ENCODE data around the gene NTF3.

Gene NTF3

DNA sequence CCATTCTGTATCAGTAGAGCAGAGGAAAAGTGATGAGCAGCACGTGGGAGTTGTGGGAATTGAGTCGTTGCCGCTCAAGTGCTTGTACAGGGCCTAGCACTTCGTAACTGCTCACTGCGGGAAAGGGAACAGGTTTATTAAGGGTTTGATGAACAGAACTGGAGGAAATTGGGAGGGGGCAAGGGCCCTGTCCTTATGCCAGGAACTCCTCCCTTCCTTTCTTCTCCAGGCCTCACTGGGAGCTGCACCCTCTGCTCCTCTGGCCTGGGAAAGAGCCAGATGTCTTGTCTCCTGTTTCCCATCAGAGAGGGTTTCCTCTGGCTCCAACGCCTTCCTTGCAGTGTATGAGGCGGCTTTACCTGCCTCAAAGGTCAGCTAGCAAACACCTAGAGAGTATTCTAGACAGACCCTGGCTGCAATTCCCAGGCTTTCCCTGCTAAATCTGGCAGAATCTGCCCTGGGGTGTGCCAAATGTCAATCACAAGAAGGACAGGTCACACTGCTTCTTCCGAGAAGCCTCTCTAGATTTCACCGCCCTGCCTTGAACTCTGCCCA is 78.4 kb downstream of the NTF3 start:
- FAIRE-seq (no peak), DNase-seq (ENCODE audit: low spot score) (no peak)

DNA sequence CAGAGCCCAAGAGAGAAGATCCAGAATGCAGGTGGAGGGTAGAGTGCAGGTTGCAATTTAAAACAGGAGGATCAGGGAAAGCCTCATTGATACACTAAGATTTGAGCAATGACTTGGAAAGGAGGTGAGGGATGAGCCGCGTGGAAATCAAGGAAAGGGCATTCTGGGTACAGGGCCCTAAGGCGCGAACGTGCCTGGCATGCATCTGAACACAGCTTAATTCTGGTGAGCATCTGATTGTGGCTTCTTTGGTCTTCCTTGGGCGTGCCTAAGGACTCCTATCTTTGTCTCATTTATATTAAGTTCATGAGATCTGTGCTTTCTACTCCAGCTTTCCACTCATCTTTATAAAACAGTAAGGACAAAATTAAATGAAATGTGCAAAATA is 79.3 kb downstream of the NTF3 start:
- DNase-seq (ENCODE audit: low spot score) (no peak), FAIRE-seq (no peak)

DNA sequence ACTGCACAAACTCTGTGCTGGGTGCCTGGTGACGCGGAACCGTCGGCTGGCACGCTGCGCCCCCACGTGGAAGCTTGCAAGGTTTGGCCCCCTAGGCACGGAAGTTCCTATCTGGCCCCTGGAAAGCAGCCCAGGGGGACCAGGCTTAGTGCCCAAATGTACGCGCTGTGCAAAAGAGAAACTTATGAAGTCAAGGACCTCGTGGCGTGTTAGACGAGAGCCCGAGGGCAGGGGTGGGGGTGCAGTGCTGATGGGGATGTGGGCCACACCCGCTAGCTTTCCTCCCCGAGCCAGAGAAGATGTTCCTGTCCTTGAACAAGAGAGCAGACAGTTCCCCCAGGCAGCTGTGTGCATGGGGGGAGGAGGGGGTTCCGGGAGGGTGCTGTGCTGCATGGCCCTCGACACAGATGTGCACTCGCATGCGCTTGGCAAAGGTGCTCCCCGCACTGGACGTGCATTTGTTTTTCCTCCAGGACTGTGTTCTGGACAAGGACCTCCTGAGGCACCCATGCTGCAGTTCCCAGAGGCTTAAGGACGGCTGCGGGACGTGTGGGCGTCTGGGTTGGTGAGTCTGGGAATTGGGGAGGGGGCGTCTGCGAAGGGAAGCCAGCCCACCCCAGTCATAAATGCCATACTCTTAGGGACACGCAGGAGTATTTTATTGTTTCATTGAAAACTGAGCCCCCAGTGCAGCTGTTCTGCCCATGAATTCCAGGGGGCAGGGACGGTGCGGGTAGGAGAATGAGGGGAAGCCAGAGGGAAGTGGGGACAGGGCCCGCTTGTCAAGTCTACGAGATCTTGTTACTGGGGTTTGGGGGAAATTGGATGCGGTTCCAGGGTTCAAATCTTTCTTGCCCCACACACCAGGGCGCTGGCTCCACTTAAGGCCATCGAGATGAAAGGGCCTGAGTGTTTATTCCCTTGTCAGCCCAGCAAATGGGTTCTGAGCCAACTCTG is 80.0 kb downstream of the NTF3 start:
- DNase-seq (ENCODE audit: low spot score) (no peak), FAIRE-seq (no peak)

DNA sequence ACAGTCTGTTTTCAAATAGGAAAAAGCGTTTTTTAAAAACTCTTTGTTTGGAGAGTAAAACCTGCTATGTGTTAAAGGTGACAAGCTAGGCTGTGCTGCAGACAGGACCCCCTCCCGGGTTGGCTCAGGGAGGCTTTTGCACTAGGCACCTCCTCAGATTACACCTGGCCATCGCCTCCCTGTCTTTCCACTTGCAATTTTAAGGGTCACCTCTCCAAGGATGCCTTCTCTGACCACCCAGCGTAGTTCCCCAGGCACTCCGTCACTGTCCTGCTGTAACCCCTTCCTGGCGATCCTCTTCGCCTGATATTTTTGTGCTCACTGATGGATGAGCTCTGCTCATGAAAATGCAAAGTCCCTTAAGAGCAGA is 80.7 kb downstream of the NTF3 start:
- no peak for FAIRE-seq
- no peak for DNase-seq (ENCODE audit: low spot score)

DNA sequence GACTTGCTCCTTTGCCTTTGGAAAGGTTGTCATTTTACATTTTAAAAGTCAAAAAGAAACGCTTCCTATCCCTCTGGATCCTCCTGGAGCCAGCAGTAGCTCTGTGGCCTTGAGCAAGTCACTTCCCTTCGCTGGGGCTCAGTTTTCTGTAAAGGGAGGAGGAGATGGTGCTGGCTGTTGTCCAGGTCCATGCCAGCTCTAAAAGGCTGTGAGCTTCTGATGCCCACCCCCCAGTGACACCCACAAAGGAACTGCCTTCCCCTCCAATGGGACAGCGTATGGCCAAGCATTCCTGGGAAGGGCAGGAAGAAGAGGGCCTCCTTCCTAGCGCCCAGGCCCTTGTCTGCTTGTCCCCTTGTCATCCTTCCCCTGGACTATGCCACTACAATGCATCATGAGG is 81.5 kb downstream of the NTF3 start:
- no peak for DNase-seq (ENCODE audit: low spot score)
- FAIRE-seq, result no peak

DNA sequence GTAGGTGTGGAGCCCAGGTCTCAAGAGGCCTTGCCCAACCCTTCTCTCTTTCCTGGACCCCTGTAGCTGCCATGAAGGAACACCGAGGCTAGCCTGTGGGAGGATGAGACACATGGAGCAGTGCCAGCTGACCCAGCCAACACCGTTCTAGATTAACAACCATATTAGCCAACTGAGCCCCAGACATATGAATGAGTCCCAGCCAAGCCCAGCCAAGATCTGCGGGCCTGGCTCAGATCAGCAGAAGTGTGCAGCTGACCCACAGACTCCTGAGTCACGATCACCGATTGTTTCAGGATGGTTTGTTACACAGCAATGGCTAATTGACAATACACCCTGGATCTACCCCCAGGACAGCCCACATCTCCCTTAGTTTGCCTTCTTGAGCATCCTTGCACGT is 82.1 kb downstream of the NTF3 start:
- no peak for FAIRE-seq
- no peak for DNase-seq (ENCODE audit: low spot score)

DNA sequence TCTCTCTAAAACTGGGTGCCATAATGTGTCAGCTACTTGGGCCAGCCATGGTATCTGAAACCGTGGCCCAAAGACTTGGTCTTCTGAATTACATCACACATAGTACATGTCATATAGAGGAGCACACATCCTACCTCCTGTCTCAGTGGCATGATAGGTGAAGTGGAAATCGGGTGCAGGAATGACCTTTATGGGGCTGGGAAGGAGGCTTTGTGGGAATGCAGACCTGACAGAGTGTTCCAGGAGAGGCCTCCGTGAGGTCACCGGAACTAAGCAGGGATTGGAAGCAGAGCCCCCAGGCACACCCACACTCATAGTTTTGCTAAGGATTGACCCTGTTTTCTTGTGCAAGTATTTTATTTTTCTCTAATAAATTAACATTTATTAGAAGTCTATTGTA is 82.6 kb downstream of the NTF3 start:
- no peak for FAIRE-seq
- no peak for DNase-seq (ENCODE audit: low spot score)

DNA sequence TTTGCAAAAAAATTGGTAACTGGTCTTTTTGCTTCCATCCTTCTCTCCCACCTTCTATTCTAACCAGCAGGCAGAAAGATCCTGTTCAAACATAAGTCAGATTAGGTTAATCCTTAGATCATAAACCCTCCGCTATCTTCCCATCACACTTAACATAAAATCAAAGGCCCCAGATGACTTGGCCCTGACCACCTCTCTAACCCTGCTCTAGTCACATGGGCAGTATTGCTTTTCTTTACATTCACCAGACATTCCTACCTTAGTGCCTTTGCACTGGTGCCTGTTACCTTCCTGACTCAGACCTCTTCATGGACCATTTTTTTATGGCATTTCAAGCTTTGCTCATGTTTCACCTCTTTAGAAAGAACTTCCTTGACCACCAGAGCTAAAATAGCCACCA is 83.5 kb downstream of the NTF3 start:
- DNase-seq (ENCODE audit: low spot score), result no peak
- no peak for FAIRE-seq

DNA sequence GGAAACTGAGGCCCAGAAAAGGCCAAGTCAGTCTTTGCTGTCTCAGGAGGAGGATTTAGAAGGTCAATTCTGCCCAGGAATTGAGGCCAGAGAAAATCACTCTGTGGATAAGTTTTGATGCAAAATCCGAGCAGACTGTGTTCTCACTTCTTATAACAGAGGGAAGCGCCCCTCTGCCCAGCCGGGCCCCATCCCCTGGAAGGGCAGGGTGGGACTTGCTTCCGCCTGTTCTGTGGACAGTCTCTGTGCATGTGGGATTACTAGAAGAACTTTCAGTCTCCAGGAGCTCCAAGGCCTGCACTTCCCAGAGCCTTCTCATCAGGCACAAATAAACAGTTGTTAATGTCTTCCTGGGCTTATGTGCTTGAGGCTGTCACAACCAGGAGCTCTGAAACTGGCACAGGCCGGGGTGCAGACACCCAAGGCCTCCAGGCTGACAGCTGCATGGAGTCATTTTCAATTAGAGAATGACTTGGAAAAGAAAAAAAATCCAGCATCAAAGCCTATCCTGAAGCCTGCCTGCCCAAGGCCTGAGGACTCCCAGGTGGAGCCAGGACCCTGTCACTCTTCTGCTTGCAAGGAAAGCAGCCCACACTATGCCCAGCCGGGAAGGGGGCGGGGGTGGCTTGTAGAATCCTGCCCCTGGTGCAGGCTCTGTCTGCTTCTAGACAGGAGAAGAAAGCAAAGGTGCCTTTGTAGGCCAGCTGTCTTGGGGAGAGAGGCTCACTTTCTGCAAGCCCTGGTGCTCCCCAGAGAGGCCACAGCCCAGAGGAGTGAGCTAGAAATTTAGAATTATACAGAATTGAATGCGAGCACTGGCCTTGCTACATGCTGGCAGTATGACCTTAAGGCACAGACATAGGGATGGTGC is 84.7 kb downstream of the NTF3 start:
- FAIRE-seq (no peak), DNase-seq (ENCODE audit: low spot score) (no peak)

DNA sequence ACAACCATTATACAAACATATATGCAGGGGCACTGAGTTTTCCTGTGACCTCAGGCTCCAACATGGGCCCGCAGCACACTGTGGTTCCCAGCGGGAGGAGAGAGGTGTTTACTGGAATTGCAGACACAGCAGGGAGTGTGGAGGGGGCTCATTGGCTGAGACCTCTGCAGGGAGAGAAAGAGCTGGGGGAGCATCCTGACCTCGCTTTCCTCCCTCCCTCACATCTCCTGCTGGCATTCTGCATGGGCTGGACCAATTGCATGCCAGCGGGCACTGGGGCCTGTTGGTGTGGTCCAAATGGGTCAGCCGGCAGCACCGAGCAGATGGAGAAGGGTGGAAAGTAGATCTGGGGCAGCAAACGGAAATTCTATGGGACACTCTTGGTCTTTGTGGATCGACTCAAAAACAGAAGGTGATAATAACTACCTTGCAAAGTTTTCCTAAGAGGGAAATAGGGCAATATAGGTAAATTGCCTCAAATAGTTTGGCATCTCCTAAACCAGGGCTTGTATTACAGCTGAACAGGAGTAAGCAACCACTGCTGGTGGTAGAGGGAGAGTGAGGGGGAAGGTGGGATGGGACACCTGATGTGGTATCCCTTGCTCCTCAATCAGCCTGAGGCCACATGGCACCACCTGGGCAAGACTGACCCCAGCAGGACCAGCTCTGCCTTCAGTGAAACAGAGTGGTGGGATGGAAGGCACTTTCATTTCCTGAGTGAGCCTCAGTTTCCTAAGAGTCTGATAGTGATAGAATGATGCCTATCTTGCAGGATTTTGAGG is 86.9 kb downstream of the NTF3 start:
- DNase-seq (ENCODE audit: low spot score), result no peak
- FAIRE-seq, result no peak

DNA sequence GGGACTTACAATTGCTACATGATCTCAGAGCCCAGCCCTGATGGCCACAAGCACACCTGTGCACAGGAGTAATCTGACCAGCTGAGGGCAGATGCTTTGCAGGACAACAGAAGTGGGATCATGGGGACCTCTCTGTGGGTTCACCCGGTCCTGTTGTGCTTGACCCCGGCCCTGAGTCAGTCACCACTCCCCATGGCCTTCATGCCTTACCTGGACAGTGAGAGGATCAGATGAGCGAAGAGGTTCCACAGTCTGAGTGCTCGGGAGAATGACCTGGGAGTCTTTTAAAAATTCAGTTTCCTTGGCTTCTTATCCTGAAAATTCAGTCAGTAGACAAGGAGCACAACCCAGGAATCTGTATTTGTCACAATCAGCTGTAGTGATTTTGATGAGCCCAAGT is 88.1 kb downstream of the NTF3 start:
- no peak for DNase-seq (ENCODE audit: low spot score)

DNA sequence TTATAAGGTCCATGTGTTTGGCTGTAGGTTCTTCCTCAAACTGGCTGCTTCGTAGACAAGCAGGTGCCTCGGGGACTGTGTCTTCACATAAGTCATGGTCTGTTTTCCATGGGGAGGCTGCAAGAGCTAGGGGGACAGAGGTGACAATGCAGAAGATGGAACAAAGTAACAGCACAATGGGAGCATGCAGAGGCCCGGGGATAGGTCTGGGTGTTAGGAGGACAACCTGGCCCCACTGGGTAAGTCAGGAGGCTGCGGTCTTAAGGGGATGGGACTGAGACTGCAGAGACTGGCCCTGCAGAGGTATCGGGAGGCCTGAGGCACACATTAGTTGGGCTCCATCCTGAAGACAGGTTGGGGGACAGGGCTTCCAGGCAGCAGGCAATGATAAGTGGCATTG is 88.9 kb downstream of the NTF3 start:
- FAIRE-seq, result no peak

More for the DNA sequence above, 88.1 kb downstream of the NTF3 start:
- no peak for FAIRE-seq

DNA sequence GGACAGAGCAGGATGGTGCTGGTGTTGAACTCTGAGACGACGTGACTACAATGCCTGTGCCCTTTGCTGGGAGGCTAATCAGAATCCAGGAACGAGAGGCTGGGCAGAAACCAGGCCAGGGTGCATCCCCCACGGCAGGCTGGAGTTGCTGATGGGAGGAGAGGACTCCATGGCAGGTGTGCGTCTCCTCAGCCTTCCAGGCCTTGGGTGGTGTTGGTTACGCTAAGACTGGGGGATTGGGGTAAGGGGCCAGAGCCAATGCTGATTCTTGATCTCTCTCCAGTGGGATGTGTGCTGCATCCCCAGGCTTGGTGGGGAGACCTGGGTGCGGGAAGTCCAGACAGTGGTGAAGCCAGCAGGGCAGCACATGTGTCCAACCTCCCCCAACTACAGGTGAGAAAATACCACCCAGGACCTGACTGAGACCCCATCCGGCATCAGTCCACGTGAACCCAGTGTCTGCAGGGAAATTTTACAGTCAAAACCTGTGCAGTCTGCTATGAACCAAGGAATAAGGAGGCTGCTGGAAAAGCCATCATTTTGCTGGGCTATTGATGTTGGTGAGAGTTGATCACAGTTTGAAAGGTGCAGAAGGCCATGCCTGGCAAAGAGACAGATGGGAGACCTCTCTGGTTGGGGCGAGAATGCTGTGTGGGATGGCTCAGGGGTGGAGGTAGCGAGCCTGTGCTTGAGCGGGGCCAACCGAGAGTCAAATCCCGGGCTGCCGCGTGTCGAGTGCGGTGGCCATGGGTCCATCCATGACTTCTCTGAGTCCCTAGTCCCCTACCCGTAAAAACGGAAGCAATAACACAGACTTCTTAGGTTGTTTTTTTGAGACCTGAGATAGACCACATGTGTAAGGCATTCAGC is 89.8 kb downstream of the NTF3 start:
- FAIRE-seq (no peak), DNase-seq (ENCODE audit: low spot score) (no peak)

More for the DNA sequence above, 88.9 kb downstream of the NTF3 start:
- DNase-seq (ENCODE audit: low spot score), result no peak

DNA sequence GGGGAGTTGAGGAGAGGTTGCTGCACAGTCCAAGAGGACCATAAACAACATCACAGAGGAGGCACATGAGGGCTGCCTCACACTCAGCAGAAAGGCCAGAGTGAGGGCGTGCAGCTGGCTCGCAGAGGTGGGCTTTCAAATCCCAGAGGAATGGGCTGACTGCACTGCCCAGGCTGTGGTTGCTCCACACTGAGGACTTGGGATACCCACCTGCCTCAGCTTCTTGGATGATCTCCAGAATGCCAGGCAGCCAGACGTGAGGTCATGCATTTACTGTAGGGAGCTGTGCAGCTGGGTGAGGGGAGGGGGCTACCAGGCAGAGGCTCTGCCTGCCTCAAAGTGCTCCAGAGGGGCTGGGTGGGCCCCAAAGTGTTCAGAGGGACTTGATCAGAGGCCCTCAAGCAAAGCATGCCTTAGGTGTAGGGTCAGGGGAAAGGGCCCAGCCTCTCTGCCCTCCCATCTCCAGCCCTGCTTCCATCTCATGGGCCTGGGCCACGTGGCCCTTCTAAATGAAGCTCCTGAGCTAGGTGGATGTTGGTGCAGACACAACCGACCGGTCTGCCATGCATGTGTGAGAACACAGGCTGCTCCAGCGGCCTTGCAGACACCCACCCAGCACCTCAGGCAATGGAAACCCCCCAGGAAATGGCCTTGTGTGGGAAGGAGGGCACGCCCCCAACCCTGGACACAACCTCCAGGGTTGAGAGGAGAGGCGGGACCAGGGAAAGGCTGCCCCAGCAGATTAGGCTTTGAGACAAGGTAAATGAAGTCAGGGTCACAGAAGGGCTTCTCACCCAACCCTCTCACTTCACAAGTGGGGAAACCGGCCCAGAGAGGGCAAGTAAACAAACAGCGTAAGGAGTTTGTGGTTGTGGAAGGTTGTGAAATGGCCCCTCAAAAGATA is 90.8 kb downstream of the NTF3 start:
- DNase-seq (ENCODE audit: low spot score), result no peak
- FAIRE-seq, result no peak

DNA sequence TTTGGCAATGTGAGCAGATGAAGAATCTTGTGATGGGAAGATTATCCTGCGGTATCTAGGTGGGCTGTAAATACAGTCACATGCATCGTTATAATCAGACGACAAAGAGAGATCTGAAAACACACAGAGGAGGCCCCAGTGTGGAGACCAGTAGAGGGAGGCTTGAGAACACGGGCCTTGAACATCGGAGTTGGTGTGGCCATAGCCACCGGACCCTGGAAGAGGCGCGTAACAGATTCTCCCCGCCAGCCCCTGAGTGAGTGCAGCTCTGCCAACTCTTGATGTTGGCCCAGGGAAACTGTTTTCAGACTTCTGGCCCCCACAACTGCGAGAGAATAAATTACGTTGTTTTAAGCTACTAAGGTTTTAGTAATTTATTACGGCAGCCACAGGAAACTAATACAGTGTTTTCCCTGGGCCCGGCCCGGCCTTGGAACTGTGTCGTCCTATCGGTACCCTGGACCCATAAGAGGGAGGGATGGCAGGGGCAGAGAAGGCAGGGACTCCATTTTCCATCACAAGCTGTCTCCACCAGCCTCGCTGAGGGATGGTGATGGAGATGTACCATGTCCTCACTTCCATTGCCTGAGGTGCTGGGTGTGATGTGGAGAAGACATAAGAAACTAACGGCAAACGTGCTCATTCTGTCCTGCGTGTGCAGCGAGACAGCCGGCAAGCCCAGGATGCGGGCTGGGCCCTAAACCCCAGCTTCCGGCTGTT is 91.6 kb downstream of the NTF3 start:
- DNase-seq (ENCODE audit: low spot score), result no peak

DNA sequence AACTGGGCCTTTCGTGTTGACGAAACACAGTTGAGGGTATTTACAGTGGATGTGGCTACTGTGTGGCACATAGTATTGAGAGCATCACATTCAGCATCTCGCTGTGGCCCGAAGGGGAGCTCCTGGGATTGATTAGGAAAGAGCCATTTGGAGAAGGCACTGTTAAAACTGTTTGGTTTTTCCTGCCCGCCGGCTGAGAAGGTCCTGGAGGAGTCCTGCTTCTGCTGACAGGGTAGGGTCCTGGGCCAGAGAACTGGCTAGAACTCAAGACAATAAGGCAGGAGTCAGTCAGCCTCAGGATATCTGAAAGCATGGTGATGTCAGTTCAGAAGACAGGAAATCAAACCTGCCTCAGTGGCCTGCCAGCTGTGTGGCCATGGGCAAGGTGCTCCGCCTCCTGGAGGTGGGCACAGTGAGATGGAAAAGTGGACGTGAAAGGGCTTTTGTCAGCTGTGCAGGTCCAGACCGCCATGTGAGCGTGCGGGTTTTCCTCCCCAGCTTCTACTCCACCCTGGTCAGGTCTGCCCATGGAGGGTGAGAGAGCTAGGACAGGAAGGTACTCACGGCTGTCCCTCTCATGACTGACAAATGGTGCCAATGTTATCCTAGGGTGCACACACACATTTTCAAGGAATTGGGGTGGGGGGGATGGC is 92.3 kb downstream of the NTF3 start:
- no peak for DNase-seq (ENCODE audit: low spot score)
- FAIRE-seq, result no peak

More for the DNA sequence above, 91.6 kb downstream of the NTF3 start:
- no peak for FAIRE-seq

DNA sequence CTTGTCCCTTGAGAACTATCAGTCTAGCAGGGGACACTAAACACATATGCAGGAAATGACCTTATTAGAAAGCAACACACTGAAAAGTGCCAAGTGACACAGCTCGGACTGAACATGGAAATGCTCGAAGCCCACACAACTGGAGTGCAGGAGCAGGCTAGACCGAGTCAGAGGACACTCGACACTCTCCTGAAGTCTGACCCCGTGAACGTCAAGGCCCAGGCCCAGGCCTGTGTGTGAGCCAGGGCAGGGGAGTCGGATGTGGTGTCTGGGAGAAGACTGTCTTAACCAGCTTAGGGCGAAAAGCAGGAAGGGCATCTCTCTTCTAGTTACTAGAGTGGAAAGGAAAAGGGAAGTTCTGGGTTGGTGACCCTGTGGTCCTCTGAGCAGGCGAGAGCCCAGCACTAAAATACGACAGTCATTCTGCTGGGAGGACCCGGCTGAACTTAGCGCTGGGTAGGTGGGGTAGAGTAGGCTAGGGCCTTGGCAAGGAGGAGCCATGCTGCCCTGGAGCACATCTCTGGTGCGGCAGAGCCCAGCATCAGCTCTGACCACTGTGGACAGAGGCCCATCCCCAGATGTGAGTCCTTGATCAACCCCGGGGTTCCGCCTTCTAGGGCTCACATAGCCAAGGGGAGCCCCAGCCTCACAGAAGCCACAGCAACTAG is 93.0 kb downstream of the NTF3 start:
- DNase-seq (ENCODE audit: low spot score), result no peak
- FAIRE-seq, result no peak
